MM.1S (cell line): ENCODE data around the gene TRABD2B.

Experiments
- DNase-seq: peaks from one replicate; pipeline ENCODE4 v3.0.0-alpha.2; 2015
- H2AFZ ChIP-seq: fragments of 300-600 bp; sonication (generic); 2 replicates; pipeline ENCODE4 v1.6.0; 2016; ENCODE audit warnings: antibody characterized with exemption, low read length
- H3F3A ChIP-seq: fragments of 300-600 bp; sonication (generic); 2 replicates; pipeline ENCODE4 v1.6.1; 2016; ENCODE audit warnings: mild to moderate bottlenecking, antibody characterized with exemption, low read length, moderate library complexity, mixed read lengths; ENCODE audit not compliant: insufficient read depth
- H3K27ac ChIP-seq: fragments of 300-600 bp; sonication (generic); 2 replicates; pipeline ENCODE4 v1.5.1; 2016; ENCODE audit warnings: mild to moderate bottlenecking, low read length
- H3K27me3 ChIP-seq: fragments of 300-600 bp; sonication (generic); replicated peaks from 2 replicates; pipeline ENCODE4 v1.6.0; 2016; ENCODE audit warnings: low read length; ENCODE audit not compliant: insufficient read depth
- H3K36me3 ChIP-seq: fragments of 300-600 bp; sonication (generic); replicated peaks from 2 replicates; pipeline ENCODE4 v1.6.1; 2016; ENCODE audit warnings: mild to moderate bottlenecking, low read length, mixed read lengths; ENCODE audit not compliant: insufficient read depth
- H3K4me1 ChIP-seq: fragments of 300-600 bp; sonication (generic); 2 replicates; pipeline ENCODE4 v1.6.1; 2016; ENCODE audit warnings: low read length, mixed read lengths
- H3K4me2 ChIP-seq: fragments of 300-600 bp; sonication (generic); 2 replicates; pipeline ENCODE4 v1.6.0; 2016; ENCODE audit warnings: low read depth, low read length
- H3K4me3 ChIP-seq: fragments of 300-600 bp; sonication (generic); 2 replicates; pipeline ENCODE4 v1.5.1; 2016; ENCODE audit warnings: low read length, mixed read lengths
- H3K79me2 ChIP-seq: fragments of 300-600 bp; sonication (generic); 2 replicates; pipeline ENCODE4 v1.6.1; 2016; ENCODE audit warnings: mixed run types, low read length, mixed read lengths
- H3K9ac ChIP-seq: fragments of 300-600 bp; sonication (generic); 2 replicates; pipeline ENCODE4 v1.6.1; 2016; ENCODE audit warnings: low read length, mixed read lengths
- H3K9me2 ChIP-seq: fragments of 300-600 bp; sonication (generic); replicated peaks from 2 replicates; pipeline ENCODE4 v1.6.1; 2016; ENCODE audit warnings: mild to moderate bottlenecking, low read length, mixed read lengths; ENCODE audit not compliant: insufficient read depth
- H3K9me3 ChIP-seq: fragments of 300-600 bp; sonication (generic); replicated peaks from 2 replicates; pipeline ENCODE4 v1.6.1; 2016; ENCODE audit warnings: mild to moderate bottlenecking, low read length, mixed read lengths; ENCODE audit not compliant: insufficient read depth
- H4K20me1 ChIP-seq: fragments of 300-600 bp; sonication (generic); 2 replicates; pipeline ENCODE4 v1.6.1; 2016; ENCODE audit warnings: mild to moderate bottlenecking, low read length, moderate library complexity, mixed read lengths; ENCODE audit not compliant: insufficient read depth
- EZH2 ChIP-seq: fragments of 300-600 bp; sonication (generic); optimal IDR thresholded peaks from 2 replicates; pipeline ENCODE3; 2017; ENCODE audit warnings: low read depth, mild to moderate bottlenecking, antibody characterized with exemption, low read length, mixed read lengths
- EZH2phosphoT487 ChIP-seq: fragments of 300-600 bp; sonication (generic); IDR thresholded peaks from 2 replicates; pipeline ENCODE4 v1.6.1; 2018; ENCODE audit warnings: antibody characterized with exemption, low read length
- TF ChIP-seq, protein P1 (sequence below): fragments of 300-600 bp; sonication (generic); IDR thresholded peaks from 2 replicates; pipeline ENCODE4 v1.5.1; 2016; ENCODE audit warnings: antibody characterized with exemption, low read length, mixed read lengths

The TRABD2B gene

DNA sequence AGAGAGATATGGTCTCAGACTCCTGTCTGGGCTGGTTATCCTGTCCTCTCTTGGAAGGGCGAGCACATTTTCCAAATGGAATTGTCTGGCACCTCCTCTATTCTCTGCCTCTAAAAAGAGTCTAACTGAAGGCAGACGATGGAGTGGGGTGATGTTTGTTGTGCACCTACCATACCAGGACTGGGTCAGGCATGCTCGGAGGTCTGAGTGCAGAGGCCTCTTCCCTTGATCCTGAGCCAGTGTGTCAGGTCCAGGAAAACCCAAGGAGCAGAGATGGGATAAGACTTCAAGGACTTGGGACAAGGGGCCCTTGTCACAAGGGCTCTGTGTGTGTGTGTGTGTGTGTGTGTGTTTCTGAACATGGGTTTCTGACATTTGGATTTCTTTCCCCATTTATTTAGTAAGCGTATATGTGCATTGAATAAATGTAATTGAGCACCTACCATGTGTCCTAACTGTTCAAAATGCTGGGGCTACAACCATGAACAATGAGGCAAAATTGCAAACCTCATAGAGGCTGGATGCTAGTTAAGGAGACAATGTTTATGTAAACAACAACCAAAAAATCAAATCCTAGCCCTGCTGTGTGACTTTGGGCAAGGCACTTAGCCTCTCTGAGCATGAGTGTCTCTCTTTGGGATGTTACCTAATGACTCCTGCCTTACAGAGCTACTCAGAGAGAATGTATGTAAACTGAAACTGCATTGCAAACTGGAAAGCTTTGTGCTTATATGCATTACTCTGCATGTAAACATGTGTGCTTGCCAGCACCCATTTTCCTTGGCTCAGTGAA lies 283.0 kb downstream of the TRABD2B start:
- no peaks in the 10 kb centered on the region for H3K9me3 ChIP-seq
- H3K27me3 ChIP-seq, result peaks cover 12% of the 10 kb centered on the region
- H2AFZ ChIP-seq, result no peak overlapping the region
- H3K79me2 ChIP-seq, result no peaks in the 10 kb centered on the region
- no peaks in the 10 kb centered on the region for H3K9me2 ChIP-seq
- DNase-seq, result no peak
- TF ChIP-seq EZH2phosphoT487, result no peak
- TF ChIP-seq, protein P1, sequence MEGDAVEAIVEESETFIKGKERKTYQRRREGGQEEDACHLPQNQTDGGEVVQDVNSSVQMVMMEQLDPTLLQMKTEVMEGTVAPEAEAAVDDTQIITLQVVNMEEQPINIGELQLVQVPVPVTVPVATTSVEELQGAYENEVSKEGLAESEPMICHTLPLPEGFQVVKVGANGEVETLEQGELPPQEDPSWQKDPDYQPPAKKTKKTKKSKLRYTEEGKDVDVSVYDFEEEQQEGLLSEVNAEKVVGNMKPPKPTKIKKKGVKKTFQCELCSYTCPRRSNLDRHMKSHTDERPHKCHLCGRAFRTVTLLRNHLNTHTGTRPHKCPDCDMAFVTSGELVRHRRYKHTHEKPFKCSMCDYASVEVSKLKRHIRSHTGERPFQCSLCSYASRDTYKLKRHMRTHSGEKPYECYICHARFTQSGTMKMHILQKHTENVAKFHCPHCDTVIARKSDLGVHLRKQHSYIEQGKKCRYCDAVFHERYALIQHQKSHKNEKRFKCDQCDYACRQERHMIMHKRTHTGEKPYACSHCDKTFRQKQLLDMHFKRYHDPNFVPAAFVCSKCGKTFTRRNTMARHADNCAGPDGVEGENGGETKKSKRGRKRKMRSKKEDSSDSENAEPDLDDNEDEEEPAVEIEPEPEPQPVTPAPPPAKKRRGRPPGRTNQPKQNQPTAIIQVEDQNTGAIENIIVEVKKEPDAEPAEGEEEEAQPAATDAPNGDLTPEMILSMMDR, result no peak
- TF ChIP-seq EZH2, result no peak
- H3K27ac ChIP-seq, result no peak overlapping the region
- H3K9ac ChIP-seq, result no peak overlapping the region
- H3F3A ChIP-seq, result peaks cover 6% of the 10 kb centered on the region
- H3K4me1 ChIP-seq, result peaks cover 11% of the 10 kb centered on the region
- no peaks in the 10 kb centered on the region for H4K20me1 ChIP-seq
- H3K4me3 ChIP-seq, result no peak overlapping the region
- no peak overlapping the region for H3K4me2 ChIP-seq
- no peaks in the 10 kb centered on the region for H3K36me3 ChIP-seq

DNA sequence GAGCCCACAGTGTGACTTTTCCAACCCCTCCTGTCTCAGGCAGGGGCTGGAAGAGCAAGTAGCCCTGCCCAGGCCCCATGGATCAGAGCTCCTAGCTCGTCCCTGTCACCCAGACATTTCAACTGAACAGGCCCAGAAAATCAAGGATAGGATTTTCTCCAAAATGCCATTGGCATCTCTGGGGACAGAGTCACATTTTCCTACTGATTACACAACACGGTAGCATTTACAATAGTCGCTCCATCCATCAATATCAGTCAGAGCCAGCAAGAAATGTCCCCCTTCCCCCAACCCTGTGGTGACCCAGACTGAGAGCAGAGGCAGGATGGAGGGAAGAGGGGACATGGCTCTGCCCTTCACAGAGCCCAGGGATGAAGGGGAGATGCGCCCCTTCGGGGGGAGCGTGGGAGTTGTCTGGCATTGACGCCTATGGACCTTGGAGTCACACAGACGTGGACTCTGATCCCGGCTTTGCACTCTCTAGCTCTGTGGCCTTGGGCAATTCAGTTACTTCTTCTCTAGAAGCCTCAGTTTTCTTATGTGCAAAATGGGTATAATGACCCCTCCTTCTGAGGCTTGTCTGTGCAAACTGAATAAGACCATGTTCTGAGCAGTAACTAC lies 283.7 kb downstream of the TRABD2B start:
- Histone ChIP-seq H3K9me3 (no peaks in the 10 kb centered on the region), H3K27ac (no peak overlapping the region), H3K79me2 (no peaks in the 10 kb centered on the region), H3K27me3 (peaks cover 20% of the 10 kb centered on the region), H3F3A (peaks cover 6% of the 10 kb centered on the region), H3K4me3 (no peak overlapping the region), H3K4me2 (no peak overlapping the region), H3K4me1 (peaks cover 11% of the 10 kb centered on the region), H4K20me1 (no peaks in the 10 kb centered on the region), H3K36me3 (no peaks in the 10 kb centered on the region), H3K9ac (no peak overlapping the region), H2AFZ (no peak overlapping the region), H3K9me2 (no peaks in the 10 kb centered on the region)
- no peak for DNase-seq
- TF ChIP-seq, protein P1, result no peak
- TF ChIP-seq EZH2 (no peak), EZH2phosphoT487 (no peak)

DNA sequence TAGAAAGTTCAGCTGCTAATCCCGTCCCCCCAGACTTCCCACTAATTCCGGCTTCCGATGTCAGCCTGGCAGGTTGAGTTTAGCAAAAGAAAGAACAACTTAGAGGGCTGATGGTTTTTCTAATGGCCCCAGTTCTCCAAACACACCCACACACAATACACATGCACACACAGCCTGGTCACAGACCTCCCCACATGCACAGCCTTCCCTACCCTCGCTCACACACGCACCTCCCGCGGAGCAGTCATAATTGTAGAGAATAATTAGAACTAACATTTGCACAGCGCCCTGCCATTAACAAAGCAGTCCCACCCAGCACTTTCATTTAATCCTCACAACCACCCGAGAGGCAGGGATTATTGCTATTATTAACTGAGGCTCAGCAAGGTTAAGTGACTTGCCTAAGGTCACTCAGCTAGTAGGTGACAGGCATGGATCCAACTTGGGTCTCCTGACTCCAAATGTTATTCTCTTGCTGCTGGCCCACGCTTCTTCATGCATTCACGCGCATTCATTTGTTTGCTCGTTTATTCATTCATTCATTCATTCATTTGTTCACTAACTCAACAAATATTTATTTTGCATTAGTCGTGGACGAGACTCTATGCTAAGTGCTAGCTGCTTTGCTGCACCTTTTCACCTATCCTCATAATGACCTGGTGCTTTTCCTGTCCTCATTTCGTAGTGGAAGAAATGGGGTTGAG lies 284.4 kb downstream of the TRABD2B start:
- H3K27ac ChIP-seq, result no peak overlapping the region
- DNase-seq, result no peak
- no peak overlapping the region for H2AFZ ChIP-seq
- peaks cover 11% of the 10 kb centered on the region for H3K4me1 ChIP-seq
- no peak overlapping the region for H3K4me2 ChIP-seq
- no peaks in the 10 kb centered on the region for H4K20me1 ChIP-seq
- no peak for TF ChIP-seq EZH2phosphoT487
- TF ChIP-seq, protein P1, result no peak
- no peak for TF ChIP-seq EZH2
- peaks cover 25% of the 10 kb centered on the region for H3K27me3 ChIP-seq
- no peak overlapping the region for H3K4me3 ChIP-seq
- no peaks in the 10 kb centered on the region for H3K36me3 ChIP-seq
- H3K79me2 ChIP-seq, result no peaks in the 10 kb centered on the region
- no peak overlapping the region for H3K9ac ChIP-seq
- H3K9me2 ChIP-seq, result no peaks in the 10 kb centered on the region
- H3K9me3 ChIP-seq, result no peaks in the 10 kb centered on the region
- H3F3A ChIP-seq, result peaks cover 6% of the 10 kb centered on the region
